ENCODE measurements around the gene SLCO1B1. TPM values are rescaled to one million over a fixed set of nuclear protein-coding genes. Genes with fewer than 3 reads are reported as not detected.
"Not testable (repeated sequence)": the region's sequence is repeated elsewhere in the genome, so short reads cannot be mapped to it uniquely, and the experiment has no call there.

The SLCO1B1 gene
- total RNA-seq, 6 experiments from 2014 or later = not detected

GRCh38 chr12:21129351-21129750 lies 1.6 kb upstream of the SLCO1B1 start:
- H3K4me1 Mint-ChIP-seq (ENCODE audit: low read depth) = no peaks in the 10 kb centered on the region
- no peaks in the 10 kb centered on the region for H3K27me3 Mint-ChIP-seq (ENCODE audit: insufficient read depth)
- H3K27ac Mint-ChIP-seq = no peak overlapping the region
- H3K9me3 Mint-ChIP-seq = peaks cover 13% of the 10 kb centered on the region
- no peak for DNase-seq
- no peaks in the 10 kb centered on the region for H3K36me3 Mint-ChIP-seq (ENCODE audit: low read depth)
- no peak overlapping the region for H3K4me3 Mint-ChIP-seq
- no peak for TF ChIP-seq CTCF (IDR thresholded peaks at IDR 0.05)

- Mint-ChIP-seq H3K9me3 (peaks cover 19% of the 10 kb centered on the region), H3K27ac (no peak overlapping the region)
- DNase-seq = no peak
Observed at GRCh38 chr12:21129906-21130305, 1.1 kb upstream of the SLCO1B1 start.

GRCh38 chr12:21137318-21137999 lies 6.5 kb downstream of the SLCO1B1 start:
- not testable (repeated sequence) for H3K27me3 Mint-ChIP-seq (ENCODE audit: insufficient read depth); H3K4me3 Mint-ChIP-seq; H3K27ac Mint-ChIP-seq; H3K4me1 Mint-ChIP-seq (ENCODE audit: low read depth); H3K36me3 Mint-ChIP-seq (ENCODE audit: low read depth); DNase-seq
- peaks cover 36% of the 10 kb centered on the region for H3K9me3 Mint-ChIP-seq

More at GRCh38 chr12:21129906-21130305, 1.1 kb upstream of the SLCO1B1 start:
- no peak overlapping the region for H3K4me3 Mint-ChIP-seq
- H3K36me3 Mint-ChIP-seq (ENCODE audit: low read depth) = no peaks in the 10 kb centered on the region
- no peak for TF ChIP-seq CTCF (IDR thresholded peaks at IDR 0.05)
- no peaks in the 10 kb centered on the region for H3K4me1 Mint-ChIP-seq (ENCODE audit: low read depth)
- H3K27me3 Mint-ChIP-seq (ENCODE audit: insufficient read depth) = no peaks in the 10 kb centered on the region

- Mint-ChIP-seq H3K9me3 (peaks cover 37% of the 10 kb centered on the region), H3K36me3 (ENCODE audit: low read depth) (no peaks in the 10 kb centered on the region), H3K4me1 (ENCODE audit: low read depth) (no peaks in the 10 kb centered on the region), H3K27ac (no peak overlapping the region), H3K27me3 (ENCODE audit: insufficient read depth) (no peaks in the 10 kb centered on the region; the same call in 1 of the 2 replicates), H3K4me3 (no peak overlapping the region)
- no peak for TF ChIP-seq CTCF (IDR thresholded peaks at IDR 0.05)
- no peak for DNase-seq
Observed at GRCh38 chr12:21138016-21138415, 7.0 kb downstream of the SLCO1B1 start.

GRCh38 chr12:21144309-21144708 lies 13.3 kb downstream of the SLCO1B1 start:
- Mint-ChIP-seq H3K9me3 (peaks cover 34% of the 10 kb centered on the region), H3K4me3 (no peak overlapping the region), H3K36me3 (ENCODE audit: low read depth) (no peaks in the 10 kb centered on the region), H3K27ac (no peak overlapping the region), H3K4me1 (ENCODE audit: low read depth) (no peaks in the 10 kb centered on the region), H3K27me3 (ENCODE audit: insufficient read depth) (no peaks in the 10 kb centered on the region)
- no peak for DNase-seq
- TF ChIP-seq CTCF (IDR thresholded peaks at IDR 0.05) = no peak

GRCh38 chr12:21149861-21150260 lies 18.9 kb downstream of the SLCO1B1 start:
- peaks cover 25% of the 10 kb centered on the region for H3K9me3 Mint-ChIP-seq
- DNase-seq; H3K27me3 Mint-ChIP-seq (ENCODE audit: insufficient read depth); H3K4me1 Mint-ChIP-seq (ENCODE audit: low read depth); H3K27ac Mint-ChIP-seq; H3K4me3 Mint-ChIP-seq; H3K36me3 Mint-ChIP-seq (ENCODE audit: low read depth): not testable (repeated sequence)
